Panc1 (cell line): ENCODE results near the gene MORN1. TPM values are rescaled to one million over a fixed set of nuclear protein-coding genes. Genes with fewer than 3 reads are reported as not detected.

Experiments
- ATAC-seq: fragments of 200-7000 bp; cut with Tn5 transposase; 2 replicates; pipeline ENCODE4 v1.9.1; 2020; ENCODE audit warnings: mild to moderate bottlenecking, moderate library complexity
- BruUV-seq: library from RNA; stranded (reverse); fragments of 400-500 nt; replicated peaks from 2 replicates; lab custom pipeline; 2021; lab: Mats Ljungman, UMichigan
- CTCF ChIA-PET: fragments of 300-600 bp; sonication (Branson Sonifier 250); formaldehyde crosslinking; loops from one replicate; lab custom pipeline; 2022; ENCODE audit warnings: antibody characterized with exemption; lab: Charles Lee
- POLR2A ChIA-PET: fragments of 300-600 bp; sonication (Branson Sonifier 250); formaldehyde crosslinking; loops from one replicate; lab custom pipeline; 2022; ENCODE audit warnings: antibody characterized with exemption; lab: Charles Lee
- DNase-seq: peaks from one replicate; pipeline ENCODE4 v3.0.0-alpha.2; 2010; ENCODE audit warnings: low read depth, low spot score
- H3K27ac ChIP-seq: 2 replicates; pipeline ENCODE4 v1.5.1; 2011; ENCODE audit warnings: mild to moderate bottlenecking, low read length, inconsistent platforms
- H3K27me3 ChIP-seq: fragments of 200-500 bp; sonication (Bioruptor generic); 2 replicates; pipeline ENCODE4 v1.6.0; 2014; ENCODE audit warnings: low read length, inconsistent platforms; ENCODE audit not compliant: control insufficient read depth, insufficient read depth
- H3K36me3 ChIP-seq: fragments of 200-500 bp; sonication (Bioruptor generic); 2 replicates; pipeline ENCODE4 v1.5.1; 2014; ENCODE audit warnings: inconsistent platforms, mild to moderate bottlenecking, low read length, moderate library complexity; ENCODE audit not compliant: control insufficient read depth, insufficient read depth
- H3K4me1 ChIP-seq: 2 replicates; pipeline ENCODE4 v1.5.1; 2011; ENCODE audit warnings: inconsistent platforms, mild to moderate bottlenecking, low read length, moderate library complexity; ENCODE audit not compliant: control insufficient read depth, insufficient read depth
- H3K4me3 ChIP-seq, 2 experiments: 2 replicates each; pipeline ENCODE4 v1.5.1; 2011 to 2012; ENCODE audit warnings: low read depth in 2 of 2, low read length in 2 of 2, mild to moderate bottlenecking in 2 of 2, inconsistent platforms in 1 of 2, moderate library complexity in 1 of 2
- H3K9me3 ChIP-seq: fragments of 200-500 bp; sonication (Bioruptor generic); 2 replicates; pipeline ENCODE4 v1.5.1; 2014; ENCODE audit warnings: low read depth, mild to moderate bottlenecking, inconsistent platforms, low read length, moderate library complexity; ENCODE audit not compliant: control insufficient read depth, insufficient read depth
- CTCF ChIP-seq: fragments of 450-650 bp; IDR thresholded peaks from 2 replicates; pipeline ENCODE4 v1.5.1; 2017; ENCODE audit warnings: mild to moderate bottlenecking
- POLR2AphosphoS5 ChIP-seq: IDR thresholded peaks from 2 replicates; pipeline ENCODE4 v1.6.1; 2012; ENCODE audit warnings: mild to moderate bottlenecking, low read depth, low read length, moderate library complexity
- REST ChIP-seq, 2 experiments: IDR thresholded peaks; 2 replicates each; pipeline ENCODE4 v1.6.1; 2011 to 2012; ENCODE audit warnings: low read depth in 2 of 2, control low read depth in 1 of 2, low read length in 1 of 2, mild to moderate bottlenecking in 1 of 2, moderate library complexity in 1 of 2; ENCODE audit not compliant: insufficient read depth in 1 of 2
- SIN3A ChIP-seq: IDR thresholded peaks from 2 replicates; pipeline ENCODE4 v1.6.1; 2012; ENCODE audit warnings: low read depth, mild to moderate bottlenecking, low read length, moderate library complexity, borderline replicate concordance; ENCODE audit not compliant: insufficient read depth
- TCF7L2 ChIP-seq: IDR thresholded peaks from 2 replicates; pipeline ENCODE4 v1.6.1; 2011; ENCODE audit warnings: mild to moderate bottlenecking, low read depth, low read length, inconsistent platforms
- in situ Hi-C: cut with HindIII; loops from 2 replicates; pipeline ENCODE4 v1.10.0; 2016; ENCODE audit warnings: low sequenced_read_pairs, low pct_unique_long_range_greater_than_20kb
- intact Hi-C: fragments of 100-400 bp; cut with micrococcal nuclease; formaldehyde crosslinking; loops from one replicate; pipeline ENCODE4 v1.10.0; 2022; ENCODE audit not compliant: unreplicated experiment
- total RNA-seq: library from RNA; stranded (reverse); gene quantifications from one replicate; pipeline ENCODE4 v1.2.1, GENCODE V29; 2021; ENCODE audit not compliant: unreplicated experiment

MORN1 gene
- total RNA-seq, 1 experiment from 2014 or later = 21.3 TPM

- DNase-seq (no peak), ATAC-seq (no peak)
- CTCF ChIA-PET = no interaction called here
- Histone ChIP-seq H3K9me3 (no peaks in the 10 kb centered on the region), H3K4me3 (no peak overlapping the region), H3K27ac (no peak overlapping the region), H3K4me1 (no peaks in the 10 kb centered on the region; the same call in 1 of the 2 replicates), H3K27me3 (no peaks in the 10 kb centered on the region), H3K36me3 (no peaks in the 10 kb centered on the region)
- POLR2A ChIA-PET = no interaction called here
- no TSS peak for BruUV-seq
- in situ Hi-C loops (no loop called here), intact Hi-C loops (no loop called here)
- TF ChIP-seq TCF7L2 = no peak
Measured at GRCh38 chr1:2356401-2356800, 35.0 kb downstream of the MORN1 start.

GRCh38 chr1:2355373-2356261 is 35.7 kb downstream of the MORN1 start:
- Histone ChIP-seq H3K36me3 (no peaks in the 10 kb centered on the region), H3K4me1 (no peaks in the 10 kb centered on the region; the same call in 1 of the 2 replicates), H3K27me3 (no peaks in the 10 kb centered on the region), H3K4me3 (no peak overlapping the region), H3K27ac (no peak overlapping the region), H3K9me3 (no peaks in the 10 kb centered on the region)
- no peak for ATAC-seq
- in situ Hi-C loops = no loop called here
- DNase-seq = no peak
- ChIA-PET POLR2A (no interaction called here), CTCF (no interaction called here)
- no TSS peak for BruUV-seq
- intact Hi-C loops = no loop called here
- no peak for TF ChIP-seq TCF7L2
- TF ChIP-seq REST (IDR thresholded peaks at IDR 0.05; ENCODE audit: insufficient read depth in 1 of 2, low read depth in 2 of 2, low read length in 1 of 2) = no peak
- no peak for TF ChIP-seq POLR2AphosphoS5
- TF ChIP-seq SIN3A = no peak
- TF ChIP-seq CTCF = no peak
